C4-2B (cell line): ENCODE measurements around the gene TTC4.

ENCODE experiments used
- H3K27ac ChIP-seq: fragments of 450-650 bp; 2 replicates; pipeline ENCODE4 v1.5.1; 2017
- ZFX ChIP-seq: fragments of 450-650 bp; IDR thresholded peaks from 2 replicates; pipeline ENCODE4 v1.6.1; 2017
- TF ChIP-seq, protein P1 (sequence below): fragments of 450-650 bp; conservative IDR thresholded peaks from 2 replicates; pipeline ENCODE4 v1.5.1; 2017; ENCODE audit warnings: mild to moderate bottlenecking

Gene TTC4

GRCh38 chr1:54757833-54758232 lies 42.2 kb downstream of the TTC4 start:
- H3K27ac ChIP-seq: no peak overlapping the region
- no peak for TF ChIP-seq ZFX
- TF ChIP-seq, protein P1, sequence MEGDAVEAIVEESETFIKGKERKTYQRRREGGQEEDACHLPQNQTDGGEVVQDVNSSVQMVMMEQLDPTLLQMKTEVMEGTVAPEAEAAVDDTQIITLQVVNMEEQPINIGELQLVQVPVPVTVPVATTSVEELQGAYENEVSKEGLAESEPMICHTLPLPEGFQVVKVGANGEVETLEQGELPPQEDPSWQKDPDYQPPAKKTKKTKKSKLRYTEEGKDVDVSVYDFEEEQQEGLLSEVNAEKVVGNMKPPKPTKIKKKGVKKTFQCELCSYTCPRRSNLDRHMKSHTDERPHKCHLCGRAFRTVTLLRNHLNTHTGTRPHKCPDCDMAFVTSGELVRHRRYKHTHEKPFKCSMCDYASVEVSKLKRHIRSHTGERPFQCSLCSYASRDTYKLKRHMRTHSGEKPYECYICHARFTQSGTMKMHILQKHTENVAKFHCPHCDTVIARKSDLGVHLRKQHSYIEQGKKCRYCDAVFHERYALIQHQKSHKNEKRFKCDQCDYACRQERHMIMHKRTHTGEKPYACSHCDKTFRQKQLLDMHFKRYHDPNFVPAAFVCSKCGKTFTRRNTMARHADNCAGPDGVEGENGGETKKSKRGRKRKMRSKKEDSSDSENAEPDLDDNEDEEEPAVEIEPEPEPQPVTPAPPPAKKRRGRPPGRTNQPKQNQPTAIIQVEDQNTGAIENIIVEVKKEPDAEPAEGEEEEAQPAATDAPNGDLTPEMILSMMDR: no peak

DNA sequence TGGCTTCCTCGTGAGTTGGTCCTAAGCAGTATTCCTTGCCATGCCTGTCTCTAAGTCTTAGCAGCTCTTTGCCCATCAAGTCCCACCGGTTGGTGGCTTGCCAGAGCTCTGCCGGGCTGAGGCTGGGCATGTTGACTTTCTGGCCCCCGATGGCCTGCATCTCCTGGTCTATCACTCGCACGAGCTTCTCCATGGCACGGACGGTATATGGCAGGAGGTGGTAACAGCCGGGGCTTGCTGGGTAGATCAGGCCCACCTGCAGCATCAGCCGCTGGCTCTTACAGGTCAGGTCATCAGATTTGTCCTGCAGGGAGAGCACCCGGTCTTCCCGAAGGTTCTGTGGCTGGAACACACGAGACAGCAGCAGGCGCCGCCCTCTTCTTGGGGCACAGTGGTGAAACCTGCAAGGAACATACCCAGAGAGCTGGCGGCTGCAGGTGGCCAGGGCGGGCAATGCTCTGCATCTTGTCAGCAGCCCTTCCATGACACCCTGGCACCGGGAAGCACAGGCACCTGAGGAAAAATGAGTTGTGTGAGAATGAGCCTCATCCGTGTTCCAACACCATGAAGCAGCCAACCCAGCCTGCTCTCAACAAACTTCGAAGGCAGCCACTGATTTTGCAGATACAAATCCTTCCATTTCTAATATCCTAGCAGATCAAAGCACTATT lies 43.2 kb downstream of the TTC4 start:
- no peak overlapping the region for H3K27ac ChIP-seq
- TF ChIP-seq, protein P1: no peak
- no peak for TF ChIP-seq ZFX

DNA sequence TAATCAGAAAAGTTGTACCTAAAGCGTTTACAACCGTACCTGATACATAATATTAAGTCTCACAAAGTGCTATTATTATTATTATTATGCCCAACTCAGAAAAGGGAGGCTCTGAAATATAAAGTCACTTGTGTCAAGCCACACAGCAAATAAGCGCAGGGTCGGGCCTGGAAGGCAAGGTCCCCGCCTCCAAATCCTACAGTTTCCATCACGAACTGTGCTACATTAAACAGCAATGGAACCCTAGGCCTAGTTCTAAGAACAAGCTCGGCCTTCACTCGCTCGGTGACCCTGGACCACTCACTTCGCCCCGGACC lies 48.1 kb downstream of the TTC4 start:
- TF ChIP-seq ZFX: 0 out of 2 replicates have a peak, but pooled peaks have one; percentile 56
- TF ChIP-seq, protein P1: no peak
- H3K27ac ChIP-seq: peak overlapping the region; percentile 88

GRCh38 chr1:54764133-54764921 lies 48.7 kb downstream of the TTC4 start, which contains the start of gene PARS2:
TSS of gene PARS2 (minus strand) at chr1:54764523. CDS start at chr1:54759161, 5,362 bp downstream.
- H3K27ac ChIP-seq: peak within 1 kb of the TSS; percentile 88
- TF ChIP-seq ZFX: peak; percentile 22; the same call in 1 of the 2 replicates
- TF ChIP-seq, protein P1: no peak

DNA sequence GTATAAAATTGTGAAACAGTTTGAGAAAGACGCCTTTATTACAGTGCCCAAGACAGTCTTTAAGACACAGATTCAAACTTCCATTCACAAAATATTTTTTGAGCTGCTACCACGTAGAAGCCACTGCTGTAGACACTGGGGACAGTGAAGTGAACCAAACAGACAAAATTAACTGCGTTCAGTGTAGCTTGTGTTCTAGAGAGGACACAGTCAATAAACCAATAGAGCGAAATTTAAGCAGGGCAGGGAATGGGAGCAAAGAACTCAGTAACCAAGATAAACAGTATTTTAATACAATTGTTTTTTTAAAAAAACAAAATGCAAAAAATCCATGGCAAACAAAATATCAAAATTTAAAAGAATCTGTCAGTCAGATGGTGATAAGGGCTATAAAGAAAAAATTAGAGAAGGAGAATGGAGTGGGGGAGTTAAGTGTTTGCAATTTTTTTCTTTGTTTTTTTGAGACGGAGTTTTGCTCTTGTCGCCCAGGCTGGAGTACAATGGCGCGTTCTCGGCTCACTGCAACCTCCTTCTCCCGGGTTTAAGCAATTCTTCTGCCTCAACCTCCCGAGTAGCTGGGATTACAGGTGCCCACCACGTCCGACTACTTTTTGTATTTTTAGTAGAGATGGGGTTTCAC lies 49.4 kb downstream of the TTC4 start:
- TF ChIP-seq, protein P1: no peak
- no peak for TF ChIP-seq ZFX
- H3K27ac ChIP-seq: peak overlapping the region; percentile 24

GRCh38 chr1:54766726-54767125 lies 51.1 kb downstream of the TTC4 start:
- TF ChIP-seq, protein P1: no peak
- no peak for TF ChIP-seq ZFX
- no peak overlapping the region for H3K27ac ChIP-seq

- no peak for TF ChIP-seq ZFX
- TF ChIP-seq, protein P1: no peak
- no peak overlapping the region for H3K27ac ChIP-seq
Observed at GRCh38 chr1:54767526-54767925, 51.9 kb downstream of the TTC4 start.
